UCSD-AML1 (cell line): ENCODE measurements around the gene PRAMEF13.
A peak's percentile ranks its signal among the peaks of the same experiment; 100 is the strongest.
"Not testable (repeated sequence)": the region's sequence is repeated elsewhere in the genome, so short reads cannot be mapped to it uniquely, and the experiment has no call there.

Source experiments
- DNase-seq: peaks from one replicate; lab custom pipeline; 2025; ENCODE audit not compliant: unreplicated experiment; lab: John Stamatoyannopoulos, UW

PRAMEF13 gene

GRCh38 chr1:13201309-13201708 is at the start of gene PRAMEF13:
TSS of gene PRAMEF13 (minus strand) at chr1:13201409. CDS start at chr1:13199589, 1,820 bp downstream.
- DNase-seq: not testable (repeated sequence)

- not testable (repeated sequence) for DNase-seq
Measured at GRCh38 chr1:13247122-13247521, 45.9 kb upstream of the PRAMEF13 start.

- DNase-seq: not testable (repeated sequence)
Measured at GRCh38 chr1:13246554-13246871, 45.3 kb upstream of the PRAMEF13 start.

GRCh38 chr1:13245841-13246553 is 44.8 kb upstream of the PRAMEF13 start:
- DNase-seq: not testable (repeated sequence)

GRCh38 chr1:13243536-13244263 is 42.5 kb upstream of the PRAMEF13 start:
- not testable (repeated sequence) for DNase-seq

GRCh38 chr1:13239633-13240032 is 38.4 kb upstream of the PRAMEF13 start:
- DNase-seq: not testable (repeated sequence)

- DNase-seq: not testable (repeated sequence)
Measured at GRCh38 chr1:13237572-13237971, 36.4 kb upstream of the PRAMEF13 start.

GRCh38 chr1:13234057-13234456 is 32.8 kb upstream of the PRAMEF13 start:
- DNase-seq: not testable (repeated sequence)

- not testable (repeated sequence) for DNase-seq
Measured at GRCh38 chr1:13232056-13232455, 30.8 kb upstream of the PRAMEF13 start.

GRCh38 chr1:13231061-13231750 is 30.0 kb upstream of the PRAMEF13 start:
- not testable (repeated sequence) for DNase-seq

GRCh38 chr1:13230601-13231000 is 29.4 kb upstream of the PRAMEF13 start:
- DNase-seq: not testable (repeated sequence)

GRCh38 chr1:13230096-13230495 is 28.9 kb upstream of the PRAMEF13 start:
- not testable (repeated sequence) for DNase-seq

- peak; percentile 39 for DNase-seq
Measured at GRCh38 chr1:13228343-13228781, 27.2 kb upstream of the PRAMEF13 start.

- not testable (repeated sequence) for DNase-seq
Measured at GRCh38 chr1:13227271-13228055, 26.3 kb upstream of the PRAMEF13 start.

- not testable (repeated sequence) for DNase-seq
Measured at GRCh38 chr1:13225675-13226204, 24.5 kb upstream of the PRAMEF13 start, which contains the start of gene PRAMEF18. TSS of gene PRAMEF18 (minus strand) at chr1:13226154. CDS start at chr1:13226106, 48 bp downstream.

- no peak for DNase-seq
Measured at GRCh38 chr1:13224480-13225060, 23.4 kb upstream of the PRAMEF13 start.

GRCh38 chr1:13222788-13223187 is 21.6 kb upstream of the PRAMEF13 start:
- DNase-seq: not testable (repeated sequence)

GRCh38 chr1:13219203-13219602 is 18.0 kb upstream of the PRAMEF13 start:
- not testable (repeated sequence) for DNase-seq

- not testable (repeated sequence) for DNase-seq
Measured at GRCh38 chr1:13216619-13217018, 15.4 kb upstream of the PRAMEF13 start.

- not testable (repeated sequence) for DNase-seq
Measured at GRCh38 chr1:13208712-13209111, 7.5 kb upstream of the PRAMEF13 start.
